Calu3 (cell line): Measurements from ENCODE around the gene IL17C. TPM values are rescaled to one million over a fixed set of nuclear protein-coding genes. Genes with fewer than 3 reads are reported as not detected.

Source experiments
- BruUV-seq: library from RNA; stranded (reverse); fragments of 400-500 nt; replicated peaks from 2 replicates; lab custom pipeline; 2021; lab: Mats Ljungman, UMichigan
- CTCF ChIA-PET: fragments of 300-600 bp; sonication (Branson Sonifier 250); formaldehyde crosslinking; loops from one replicate; lab custom pipeline; 2022; ENCODE audit warnings: antibody characterized with exemption; lab: Charles Lee
- DNase-seq: peaks from one replicate; pipeline ENCODE4 v3.0.0; 2022
- H3K27ac Mint-ChIP-seq: one replicate; pipeline ENCODE4 v1.8.0; 2022; ENCODE audit warnings: mixed read lengths; ENCODE audit not compliant: unreplicated experiment
- H3K27me3 Mint-ChIP-seq: one replicate; pipeline ENCODE4 v1.8.0; 2022; ENCODE audit warnings: mixed read lengths; ENCODE audit not compliant: unreplicated experiment
- H3K36me3 Mint-ChIP-seq: one replicate; pipeline ENCODE4 v1.8.0; 2022; ENCODE audit warnings: mild to moderate bottlenecking, moderate library complexity, mixed read lengths; ENCODE audit not compliant: insufficient read depth, unreplicated experiment
- H3K4me1 Mint-ChIP-seq: one replicate; pipeline ENCODE4 v1.8.0; 2022; ENCODE audit warnings: mild to moderate bottlenecking, low read depth, mixed read lengths; ENCODE audit not compliant: unreplicated experiment
- H3K4me3 Mint-ChIP-seq: one replicate; pipeline ENCODE4 v1.8.0; 2022; ENCODE audit warnings: mild to moderate bottlenecking, low read depth, moderate library complexity, mixed read lengths; ENCODE audit not compliant: unreplicated experiment
- H3K9me3 Mint-ChIP-seq: one replicate; pipeline ENCODE4 v1.8.0; 2022; ENCODE audit warnings: low read depth, mixed read lengths; ENCODE audit not compliant: unreplicated experiment
- CTCF ChIP-seq: fragments of 200-600 bp; IDR thresholded peaks from one replicate; pipeline ENCODE4 v1.8.0; 2022; ENCODE audit warnings: antibody characterized with exemption; ENCODE audit not compliant: unreplicated experiment
- intact Hi-C: fragments of 100-400 bp; cut with micrococcal nuclease; formaldehyde crosslinking; loops from one replicate; pipeline ENCODE4 v1.10.0; 2022; ENCODE audit not compliant: unreplicated experiment
- total RNA-seq: library from RNA; stranded (reverse); gene quantifications from 2 replicates; pipeline ENCODE4 v1.2.3, GENCODE V29; 2022

IL17C gene
- total RNA-seq, 1 experiment from 2014 or later = not detected

GRCh38 chr16:88687254-88687576 is 48.8 kb downstream of the IL17C start:
- Mint-ChIP-seq H3K36me3 (peaks cover 18% of the 10 kb centered on the region), H3K4me3 (peak overlapping the region; percentile 76), H3K9me3 (no peaks in the 10 kb centered on the region), H3K27me3 (peaks cover 63% of the 10 kb centered on the region), H3K27ac (no peak overlapping the region), H3K4me1 (peaks cover 14% of the 10 kb centered on the region)
- DNase-seq = no peak
- CTCF ChIA-PET = no interaction called here
- intact Hi-C loops = no loop called here
- no TSS peak for BruUV-seq
- TF ChIP-seq CTCF = no peak

- no TSS peak for BruUV-seq
- TF ChIP-seq CTCF = no peak
- Mint-ChIP-seq H3K27ac (no peak overlapping the region), H3K36me3 (peaks cover 18% of the 10 kb centered on the region), H3K4me3 (no peak overlapping the region), H3K27me3 (peaks cover 58% of the 10 kb centered on the region), H3K9me3 (no peaks in the 10 kb centered on the region), H3K4me1 (peaks cover 14% of the 10 kb centered on the region)
- CTCF ChIA-PET = interaction anchor here (0.7 kb wide), 1 partner anchor 67 kb away, joined by 5 read pairs; no protein-coding TSS in a partner anchor
- intact Hi-C loops = no loop called here
- no peak for DNase-seq
Measured at GRCh38 chr16:88687676-88688012, 49.3 kb downstream of the IL17C start.

- intact Hi-C loops = no loop called here
- H3K27me3 Mint-ChIP-seq = peaks cover 53% of the 10 kb centered on the region
- CTCF ChIA-PET = interaction anchor here (0.7 kb wide), 1 partner anchor 66 kb away, joined by 5 read pairs; no protein-coding TSS in a partner anchor
- no peaks in the 10 kb centered on the region for H3K9me3 Mint-ChIP-seq
- H3K4me1 Mint-ChIP-seq = peaks cover 14% of the 10 kb centered on the region
- no TSS peak for BruUV-seq
- H3K36me3 Mint-ChIP-seq = peaks cover 18% of the 10 kb centered on the region
- no peak for TF ChIP-seq CTCF
- H3K27ac Mint-ChIP-seq = no peak overlapping the region
- H3K4me3 Mint-ChIP-seq = no peak overlapping the region
- peak; percentile 75 for DNase-seq
Measured at GRCh38 chr16:88688013-88688778, 49.8 kb downstream of the IL17C start.

Other genes starting within 250 kb of the IL17C start
- gene ZFPM1, start 185.3 kb upstream of the IL17C start, total RNA-seq = 3.1 and 5.2 TPM in 2 replicates
- 77.2 and 85.7 TPM in 2 replicates for gene ZC3H18, start 68.2 kb upstream of the IL17C start, total RNA-seq
- gene CYBA, start 12.5 kb downstream of the IL17C start, total RNA-seq = 867 and 881 TPM in 2 replicates
- 139 and 152 TPM in 2 replicates for gene MVD, start 24.5 kb downstream of the IL17C start, total RNA-seq
- gene SNAI3, start 47.9 kb downstream of the IL17C start, total RNA-seq = 0.34 and 0.54 TPM in 2 replicates
- gene RNF166, start 67.8 kb downstream of the IL17C start, total RNA-seq = 33.3 and 34.3 TPM in 2 replicates
- gene CTU2, start 67.9 kb downstream of the IL17C start, total RNA-seq = 39.5 and 49.1 TPM in 2 replicates
- 177 and 199 TPM in 2 replicates for gene PIEZO1, start 146.6 kb downstream of the IL17C start, total RNA-seq
- 74.8 and 82.5 TPM in 2 replicates for gene CDT1, start 165.2 kb downstream of the IL17C start, total RNA-seq
- 203 and 207 TPM in 2 replicates for gene APRT, start 173.4 kb downstream of the IL17C start, total RNA-seq
- 50.4 and 55.0 TPM in 2 replicates for gene GALNS, start 218.4 kb downstream of the IL17C start, total RNA-seq
- 79.1 and 110 TPM in 2 replicates for gene TRAPPC2L, start 218.6 kb downstream of the IL17C start, total RNA-seq
- not detected in 2 replicates for gene PABPN1L, start 228.1 kb downstream of the IL17C start, total RNA-seq